Brain microvascular endothelial cell (primary cell): Measurements from ENCODE around the gene SIK3.

Experiments used
- DNase-seq: peaks from one replicate; pipeline ENCODE4 v3.0.0-alpha.2; 2020
- H3K27ac ChIP-seq: fragments of 250-450 bp; sonication (Bioruptor Pico); 2 replicates; pipeline ENCODE4 v1.5.1; 2020; ENCODE audit warnings: mild to moderate bottlenecking, moderate library complexity
- H3K27me3 ChIP-seq: fragments of 250-450 bp; sonication (Bioruptor Pico); replicated peaks from 2 replicates; pipeline ENCODE4 v1.5.1; 2020; ENCODE audit warnings: mild to moderate bottlenecking
- H3K36me3 ChIP-seq: fragments of 250-450 bp; sonication (Bioruptor Pico); replicated peaks from 2 replicates; pipeline ENCODE4 v1.5.1; 2020; ENCODE audit warnings: mild to moderate bottlenecking
- H3K4me3 ChIP-seq: 2 replicates; pipeline ENCODE4 v1.5.1; 2011; ENCODE audit warnings: low read depth, mild to moderate bottlenecking, control low read depth, low read length, moderate library complexity
- CTCF ChIP-seq: IDR thresholded peaks from 2 replicates; pipeline ENCODE4 v1.5.1; 2011; ENCODE audit warnings: low read depth, mild to moderate bottlenecking, moderate library complexity, low read length, control low read depth, inconsistent platforms; ENCODE audit errors: missing control alignments
- in situ Hi-C: cut with HindIII; loops from 2 replicates; pipeline ENCODE4 v1.10.0; 2017; ENCODE audit warnings: low sequenced_read_pairs, low pct_ligation_motif_present

SIK3 gene

GRCh38 chr11:116843661-116844060 lies 254.6 kb downstream of the SIK3 start:
- no peak for TF ChIP-seq CTCF
- Histone ChIP-seq H3K4me3 (no peak overlapping the region), H3K27ac (no peak overlapping the region), H3K27me3 (no peaks in the 10 kb centered on the region), H3K36me3 (peaks cover 10% of the 10 kb centered on the region)
- in situ Hi-C loops, result no loop called here
- no peak for DNase-seq

- H3K4me3 ChIP-seq, result no peak overlapping the region
- H3K36me3 ChIP-seq, result peaks cover 10% of the 10 kb centered on the region
- TF ChIP-seq CTCF, result no peak
- no peak overlapping the region for H3K27ac ChIP-seq
- in situ Hi-C loops, result no loop called here
- DNase-seq, result no peak
- H3K27me3 ChIP-seq, result no peaks in the 10 kb centered on the region
Measured at GRCh38 chr11:116842909-116843308, 255.3 kb downstream of the SIK3 start.

DNA sequence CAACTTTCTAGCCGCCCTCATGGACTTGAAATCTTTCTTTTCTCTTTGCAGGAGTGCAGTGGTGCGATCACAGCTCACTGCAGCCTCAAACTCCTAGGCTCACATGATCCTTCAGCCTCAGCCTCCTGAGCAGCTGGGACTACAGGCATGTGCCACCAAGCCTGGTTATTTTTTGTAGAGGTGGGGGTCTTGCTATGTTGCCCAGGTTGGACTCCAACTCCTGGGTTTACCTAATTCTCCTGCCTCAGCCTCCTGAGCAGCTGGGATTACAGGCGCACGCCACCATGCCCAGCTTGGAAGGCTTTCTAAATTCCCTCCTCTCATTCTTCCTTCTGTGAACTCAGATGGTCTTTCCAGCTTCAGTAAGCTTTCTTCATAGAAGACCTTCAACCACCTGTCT lies 256.1 kb downstream of the SIK3 start:
- H3K27ac ChIP-seq, result no peak overlapping the region
- no peak for DNase-seq
- no peak for TF ChIP-seq CTCF
- in situ Hi-C loops, result no loop called here
- H3K27me3 ChIP-seq, result no peaks in the 10 kb centered on the region
- H3K36me3 ChIP-seq, result peaks cover 10% of the 10 kb centered on the region
- H3K4me3 ChIP-seq, result no peak overlapping the region

DNA sequence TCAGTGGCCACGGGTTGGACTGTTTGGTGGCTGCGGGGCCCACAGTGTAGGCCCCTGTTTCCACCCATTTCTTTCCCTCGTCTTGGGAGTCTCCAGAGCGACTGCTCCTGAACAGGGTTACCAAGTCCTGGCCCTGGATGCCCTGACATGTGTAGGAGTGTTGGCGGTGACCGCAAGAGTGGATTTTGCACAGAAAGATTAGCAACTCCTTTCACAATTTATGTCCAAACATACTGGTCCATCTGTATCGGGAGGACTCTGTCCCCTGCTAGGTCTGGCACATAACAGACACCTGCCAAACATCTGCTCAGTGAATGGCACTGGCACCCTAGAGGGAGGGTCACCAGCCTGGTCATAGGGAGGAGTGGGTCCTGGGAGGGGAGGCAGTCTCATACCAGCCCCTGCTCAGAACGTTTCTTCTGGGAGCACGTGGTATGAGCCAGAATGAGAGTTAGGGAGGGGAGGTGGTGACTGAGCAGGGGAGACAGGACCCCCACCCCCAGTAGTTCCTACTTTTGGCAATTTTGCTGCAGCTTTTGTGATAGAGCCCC lies 257.4 kb downstream of the SIK3 start:
- Histone ChIP-seq H3K27me3 (no peaks in the 10 kb centered on the region), H3K4me3 (no peak overlapping the region), H3K36me3 (peaks cover 3% of the 10 kb centered on the region), H3K27ac (no peak overlapping the region)
- no peak for TF ChIP-seq CTCF
- in situ Hi-C loops, result no loop called here
- DNase-seq, result no peak

- no peak for DNase-seq
- peak; percentile 53 for TF ChIP-seq CTCF
- Histone ChIP-seq H3K36me3 (no peaks in the 10 kb centered on the region), H3K27me3 (no peaks in the 10 kb centered on the region), H3K27ac (no peak overlapping the region), H3K4me3 (no peak overlapping the region)
- in situ Hi-C loops, result no loop called here
Measured at GRCh38 chr11:116840224-116840745, 257.9 kb downstream of the SIK3 start.
